ENCODE measurements around the gene JADE2. TPM values are rescaled to one million over a fixed set of nuclear protein-coding genes. Genes with fewer than 3 reads are reported as not detected.
A peak's percentile ranks its signal among the peaks of the same experiment; 100 is the strongest.

The JADE2 gene
- total and polyA plus RNA-seq, 2 of the 8 experiments (the other 6 are each of a cell fraction or from before 2014, with no cell fraction given) = 19.2 to 55.8 TPM

DNA sequence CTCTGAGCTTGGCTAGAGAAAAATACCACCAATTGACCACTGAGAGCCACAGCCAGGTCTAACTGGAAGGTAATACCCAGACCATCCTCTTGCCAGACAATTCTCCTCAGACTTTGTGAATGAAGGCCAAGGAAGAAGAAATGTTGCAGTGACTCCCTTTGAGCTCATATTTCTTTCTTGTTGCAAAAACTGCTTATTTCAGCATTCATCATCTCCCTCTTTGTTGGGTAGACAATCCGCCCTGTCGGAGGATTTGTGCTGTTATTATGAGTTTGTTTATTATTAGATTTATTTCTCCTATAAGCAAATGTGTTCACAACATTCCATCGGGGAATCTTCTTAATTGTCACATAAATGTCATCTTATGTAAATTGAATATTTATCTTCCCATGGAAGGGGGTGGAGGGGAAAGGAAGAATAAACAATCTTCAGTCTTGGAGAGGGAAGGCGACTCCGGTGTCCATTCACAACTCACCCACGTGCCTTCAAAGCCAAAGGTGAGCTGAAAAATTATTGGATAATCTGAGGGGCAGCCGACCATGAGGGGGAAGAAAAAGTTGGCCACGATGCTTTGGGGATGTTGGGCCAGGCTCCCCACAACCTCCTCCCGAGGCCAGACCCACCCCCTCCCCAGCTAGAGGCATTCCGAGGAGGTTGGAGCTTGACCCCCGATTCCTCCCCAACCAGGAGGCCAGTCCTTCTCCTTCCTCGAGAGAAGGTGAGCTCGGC lies 1.8 kb upstream of the JADE2 start (continued):
- TF ChIP-seq, protein P1, sequence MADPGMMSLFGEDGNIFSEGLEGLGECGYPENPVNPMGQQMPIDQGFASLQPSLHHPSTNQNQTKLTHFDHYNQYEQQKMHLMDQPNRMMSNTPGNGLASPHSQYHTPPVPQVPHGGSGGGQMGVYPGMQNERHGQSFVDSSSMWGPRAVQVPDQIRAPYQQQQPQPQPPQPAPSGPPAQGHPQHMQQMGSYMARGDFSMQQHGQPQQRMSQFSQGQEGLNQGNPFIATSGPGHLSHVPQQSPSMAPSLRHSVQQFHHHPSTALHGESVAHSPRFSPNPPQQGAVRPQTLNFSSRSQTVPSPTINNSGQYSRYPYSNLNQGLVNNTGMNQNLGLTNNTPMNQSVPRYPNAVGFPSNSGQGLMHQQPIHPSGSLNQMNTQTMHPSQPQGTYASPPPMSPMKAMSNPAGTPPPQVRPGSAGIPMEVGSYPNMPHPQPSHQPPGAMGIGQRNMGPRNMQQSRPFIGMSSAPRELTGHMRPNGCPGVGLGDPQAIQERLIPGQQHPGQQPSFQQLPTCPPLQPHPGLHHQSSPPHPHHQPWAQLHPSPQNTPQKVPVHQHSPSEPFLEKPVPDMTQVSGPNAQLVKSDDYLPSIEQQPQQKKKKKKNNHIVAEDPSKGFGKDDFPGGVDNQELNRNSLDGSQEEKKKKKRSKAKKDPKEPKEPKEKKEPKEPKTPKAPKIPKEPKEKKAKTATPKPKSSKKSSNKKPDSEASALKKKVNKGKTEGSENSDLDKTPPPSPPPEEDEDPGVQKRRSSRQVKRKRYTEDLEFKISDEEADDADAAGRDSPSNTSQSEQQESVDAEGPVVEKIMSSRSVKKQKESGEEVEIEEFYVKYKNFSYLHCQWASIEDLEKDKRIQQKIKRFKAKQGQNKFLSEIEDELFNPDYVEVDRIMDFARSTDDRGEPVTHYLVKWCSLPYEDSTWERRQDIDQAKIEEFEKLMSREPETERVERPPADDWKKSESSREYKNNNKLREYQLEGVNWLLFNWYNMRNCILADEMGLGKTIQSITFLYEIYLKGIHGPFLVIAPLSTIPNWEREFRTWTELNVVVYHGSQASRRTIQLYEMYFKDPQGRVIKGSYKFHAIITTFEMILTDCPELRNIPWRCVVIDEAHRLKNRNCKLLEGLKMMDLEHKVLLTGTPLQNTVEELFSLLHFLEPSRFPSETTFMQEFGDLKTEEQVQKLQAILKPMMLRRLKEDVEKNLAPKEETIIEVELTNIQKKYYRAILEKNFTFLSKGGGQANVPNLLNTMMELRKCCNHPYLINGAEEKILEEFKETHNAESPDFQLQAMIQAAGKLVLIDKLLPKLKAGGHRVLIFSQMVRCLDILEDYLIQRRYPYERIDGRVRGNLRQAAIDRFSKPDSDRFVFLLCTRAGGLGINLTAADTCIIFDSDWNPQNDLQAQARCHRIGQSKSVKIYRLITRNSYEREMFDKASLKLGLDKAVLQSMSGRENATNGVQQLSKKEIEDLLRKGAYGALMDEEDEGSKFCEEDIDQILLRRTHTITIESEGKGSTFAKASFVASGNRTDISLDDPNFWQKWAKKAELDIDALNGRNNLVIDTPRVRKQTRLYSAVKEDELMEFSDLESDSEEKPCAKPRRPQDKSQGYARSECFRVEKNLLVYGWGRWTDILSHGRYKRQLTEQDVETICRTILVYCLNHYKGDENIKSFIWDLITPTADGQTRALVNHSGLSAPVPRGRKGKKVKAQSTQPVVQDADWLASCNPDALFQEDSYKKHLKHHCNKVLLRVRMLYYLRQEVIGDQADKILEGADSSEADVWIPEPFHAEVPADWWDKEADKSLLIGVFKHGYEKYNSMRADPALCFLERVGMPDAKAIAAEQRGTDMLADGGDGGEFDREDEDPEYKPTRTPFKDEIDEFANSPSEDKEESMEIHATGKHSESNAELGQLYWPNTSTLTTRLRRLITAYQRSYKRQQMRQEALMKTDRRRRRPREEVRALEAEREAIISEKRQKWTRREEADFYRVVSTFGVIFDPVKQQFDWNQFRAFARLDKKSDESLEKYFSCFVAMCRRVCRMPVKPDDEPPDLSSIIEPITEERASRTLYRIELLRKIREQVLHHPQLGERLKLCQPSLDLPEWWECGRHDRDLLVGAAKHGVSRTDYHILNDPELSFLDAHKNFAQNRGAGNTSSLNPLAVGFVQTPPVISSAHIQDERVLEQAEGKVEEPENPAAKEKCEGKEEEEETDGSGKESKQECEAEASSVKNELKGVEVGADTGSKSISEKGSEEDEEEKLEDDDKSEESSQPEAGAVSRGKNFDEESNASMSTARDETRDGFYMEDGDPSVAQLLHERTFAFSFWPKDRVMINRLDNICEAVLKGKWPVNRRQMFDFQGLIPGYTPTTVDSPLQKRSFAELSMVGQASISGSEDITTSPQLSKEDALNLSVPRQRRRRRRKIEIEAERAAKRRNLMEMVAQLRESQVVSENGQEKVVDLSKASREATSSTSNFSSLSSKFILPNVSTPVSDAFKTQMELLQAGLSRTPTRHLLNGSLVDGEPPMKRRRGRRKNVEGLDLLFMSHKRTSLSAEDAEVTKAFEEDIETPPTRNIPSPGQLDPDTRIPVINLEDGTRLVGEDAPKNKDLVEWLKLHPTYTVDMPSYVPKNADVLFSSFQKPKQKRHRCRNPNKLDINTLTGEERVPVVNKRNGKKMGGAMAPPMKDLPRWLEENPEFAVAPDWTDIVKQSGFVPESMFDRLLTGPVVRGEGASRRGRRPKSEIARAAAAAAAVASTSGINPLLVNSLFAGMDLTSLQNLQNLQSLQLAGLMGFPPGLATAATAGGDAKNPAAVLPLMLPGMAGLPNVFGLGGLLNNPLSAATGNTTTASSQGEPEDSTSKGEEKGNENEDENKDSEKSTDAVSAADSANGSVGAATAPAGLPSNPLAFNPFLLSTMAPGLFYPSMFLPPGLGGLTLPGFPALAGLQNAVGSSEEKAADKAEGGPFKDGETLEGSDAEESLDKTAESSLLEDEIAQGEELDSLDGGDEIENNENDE (IDR thresholded peaks at IDR 0.05; ENCODE audit: insufficient replicate concordance, low read length) = no peak
- peak; percentile 32 for TF ChIP-seq KDM4A (IDR thresholded peaks at IDR 0.05; ENCODE audit: low read depth, low read length, severe bottlenecking)
- no peak for TF ChIP-seq SIX5 (IDR thresholded peaks at IDR 0.05; ENCODE audit: low read depth, low read length)
- TF ChIP-seq GABPA (IDR thresholded peaks at IDR 0.05; ENCODE audit: borderline replicate concordance, insufficient read depth, low read length) = no peak
- no peak for TF ChIP-seq JUN (IDR thresholded peaks at IDR 0.05; ENCODE audit: low read depth, low read length)
- TF ChIP-seq CHD2 (IDR thresholded peaks at IDR 0.05; ENCODE audit: low read length) = no peak
- TF ChIP-seq KDM5A (IDR thresholded peaks at IDR 0.05; ENCODE audit: low read length) = no peak
- TF ChIP-seq BCL11A (IDR thresholded peaks at IDR 0.05; ENCODE audit: low read depth in 2 of 2, low read length in 2 of 2) = no peak

All from H1 (cell line).